ENCODE results near the gene TREML1. TPM values are rescaled to one million over a fixed set of nuclear protein-coding genes. Genes with fewer than 3 reads are reported as not detected.
"Not testable (repeated sequence)": the region's sequence is repeated elsewhere in the genome, so short reads cannot be mapped to it uniquely, and the experiment has no call there.

Gene TREML1
- total RNA-seq, 1 donor from 2014 or later, result not detected

DNA sequence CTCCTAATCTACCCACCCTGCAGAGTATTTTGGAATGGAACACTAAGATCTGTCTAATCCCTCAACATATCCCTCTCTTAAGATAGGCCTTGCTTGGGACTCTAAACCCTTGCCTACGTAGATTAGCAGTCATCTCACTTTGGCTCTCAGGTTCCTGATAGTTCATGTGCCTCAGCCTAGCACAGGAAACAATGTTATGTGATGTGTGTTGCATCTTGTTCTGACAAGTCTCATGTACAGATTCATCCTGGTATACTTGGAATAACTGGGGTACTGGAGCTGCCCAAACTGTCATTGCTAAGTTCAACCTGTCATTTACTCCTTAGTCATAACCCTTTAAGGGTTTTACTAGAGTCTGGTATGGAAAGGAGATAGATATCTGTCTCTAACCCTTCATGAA, 34.1 kb downstream of the TREML1 start:
- Histone ChIP-seq H3K27ac (no peak overlapping the region), H3K27me3 (no peaks in the 10 kb centered on the region), H3K9me3 (no peaks in the 10 kb centered on the region), H3K4me3 (no peak overlapping the region), H3K4me1 (no peaks in the 10 kb centered on the region), H3K36me3 (peaks cover 0 to 17% of the 10 kb centered on the region in 2 donors)
- DNase-seq (ENCODE audit: low spot score in 2 of 2), result no peak
- intact Hi-C loops (cut with DNase I), result no loop called here
- TF ChIP-seq, protein P1, sequence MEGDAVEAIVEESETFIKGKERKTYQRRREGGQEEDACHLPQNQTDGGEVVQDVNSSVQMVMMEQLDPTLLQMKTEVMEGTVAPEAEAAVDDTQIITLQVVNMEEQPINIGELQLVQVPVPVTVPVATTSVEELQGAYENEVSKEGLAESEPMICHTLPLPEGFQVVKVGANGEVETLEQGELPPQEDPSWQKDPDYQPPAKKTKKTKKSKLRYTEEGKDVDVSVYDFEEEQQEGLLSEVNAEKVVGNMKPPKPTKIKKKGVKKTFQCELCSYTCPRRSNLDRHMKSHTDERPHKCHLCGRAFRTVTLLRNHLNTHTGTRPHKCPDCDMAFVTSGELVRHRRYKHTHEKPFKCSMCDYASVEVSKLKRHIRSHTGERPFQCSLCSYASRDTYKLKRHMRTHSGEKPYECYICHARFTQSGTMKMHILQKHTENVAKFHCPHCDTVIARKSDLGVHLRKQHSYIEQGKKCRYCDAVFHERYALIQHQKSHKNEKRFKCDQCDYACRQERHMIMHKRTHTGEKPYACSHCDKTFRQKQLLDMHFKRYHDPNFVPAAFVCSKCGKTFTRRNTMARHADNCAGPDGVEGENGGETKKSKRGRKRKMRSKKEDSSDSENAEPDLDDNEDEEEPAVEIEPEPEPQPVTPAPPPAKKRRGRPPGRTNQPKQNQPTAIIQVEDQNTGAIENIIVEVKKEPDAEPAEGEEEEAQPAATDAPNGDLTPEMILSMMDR (IDR thresholded peaks at IDR 0.05), result no peak

DNA sequence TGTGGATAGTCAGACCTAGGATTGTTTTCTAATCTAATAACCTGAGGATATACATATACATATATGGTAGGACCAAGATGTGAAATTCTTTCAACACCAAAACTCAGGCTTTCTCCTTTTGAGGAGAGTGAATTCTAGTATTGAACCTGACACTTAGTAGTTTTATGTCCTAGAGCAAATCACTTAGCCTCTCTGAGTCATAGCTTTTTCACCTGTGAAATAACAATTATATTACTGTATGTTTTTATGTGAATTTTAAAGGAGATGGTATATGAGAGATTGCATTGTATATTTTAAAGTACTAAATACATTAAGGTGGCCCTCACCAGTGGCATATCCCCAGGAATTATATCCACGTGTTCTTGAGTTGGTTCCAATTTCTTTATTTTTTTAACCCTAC, 34.6 kb downstream of the TREML1 start:
- intact Hi-C loops (cut with DNase I), result no loop called here
- H3K36me3 ChIP-seq, result peaks cover 0 to 16% of the 10 kb centered on the region in 2 donors
- H3K9me3 ChIP-seq, result no peaks in the 10 kb centered on the region
- no peak overlapping the region for H3K4me3 ChIP-seq
- no peaks in the 10 kb centered on the region for H3K4me1 ChIP-seq
- no peaks in the 10 kb centered on the region for H3K27me3 ChIP-seq
- TF ChIP-seq, protein P1 (IDR thresholded peaks at IDR 0.05), result no peak
- DNase-seq (ENCODE audit: low spot score in 2 of 2), result no peak
- no peak overlapping the region for H3K27ac ChIP-seq

DNA sequence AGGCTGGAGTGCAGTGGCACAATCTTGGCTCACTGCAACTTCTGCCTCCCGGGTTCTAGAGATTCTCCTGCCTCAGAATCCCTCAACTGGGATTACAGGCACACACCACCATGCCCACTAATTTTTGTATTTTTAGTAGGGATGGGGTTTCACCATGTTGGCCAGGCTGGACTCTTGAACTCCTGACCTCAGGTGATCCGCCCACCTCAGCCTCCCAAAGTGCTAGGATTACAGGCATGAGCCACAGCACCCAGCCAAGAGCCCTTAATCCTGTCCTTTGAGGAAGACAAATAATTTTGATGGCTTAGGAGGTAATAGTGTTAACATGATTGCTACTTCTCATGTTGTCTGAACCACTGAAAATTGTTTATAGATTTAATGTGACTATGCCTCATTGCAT, 39.1 kb downstream of the TREML1 start:
- H3K4me1 ChIP-seq; H3K9me3 ChIP-seq; H3K4me3 ChIP-seq; DNase-seq (ENCODE audit: low spot score in 2 of 2); H3K27ac ChIP-seq; intact Hi-C loops (cut with DNase I); H3K27me3 ChIP-seq; H3K36me3 ChIP-seq: not testable (repeated sequence)

DNA sequence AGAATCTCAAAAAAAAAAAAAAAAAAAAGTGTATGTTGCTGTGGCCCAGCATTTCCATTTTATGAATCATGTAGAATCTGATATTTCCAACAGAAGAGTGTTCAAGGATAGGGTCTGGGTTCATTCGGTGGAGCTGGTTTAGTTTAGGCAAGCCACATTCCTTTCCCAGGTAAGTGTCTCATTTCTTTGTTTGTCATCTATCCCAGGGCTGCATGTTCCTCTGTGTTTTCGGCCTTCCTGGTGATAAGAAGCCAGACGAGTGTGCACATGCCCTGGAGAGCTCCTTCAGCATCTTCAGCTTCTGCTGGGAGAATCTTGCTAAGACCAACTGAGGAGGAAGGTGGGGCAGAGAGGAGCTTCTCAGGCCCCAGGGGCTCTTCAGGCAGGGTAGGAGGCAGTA, 43.1 kb downstream of the TREML1 start:
- intact Hi-C loops (cut with DNase I), result no loop called here
- Histone ChIP-seq H3K27me3 (no peaks in the 10 kb centered on the region), H3K4me3 (no peak overlapping the region), H3K4me1 (no peaks in the 10 kb centered on the region), H3K27ac (no peak overlapping the region), H3K9me3 (no peaks in the 10 kb centered on the region), H3K36me3 (peaks cover 0 to 3% of the 10 kb centered on the region in 2 donors)
- no peak for DNase-seq (ENCODE audit: low spot score in 2 of 2)
- TF ChIP-seq, protein P1 (IDR thresholded peaks at IDR 0.05), result no peak

DNA sequence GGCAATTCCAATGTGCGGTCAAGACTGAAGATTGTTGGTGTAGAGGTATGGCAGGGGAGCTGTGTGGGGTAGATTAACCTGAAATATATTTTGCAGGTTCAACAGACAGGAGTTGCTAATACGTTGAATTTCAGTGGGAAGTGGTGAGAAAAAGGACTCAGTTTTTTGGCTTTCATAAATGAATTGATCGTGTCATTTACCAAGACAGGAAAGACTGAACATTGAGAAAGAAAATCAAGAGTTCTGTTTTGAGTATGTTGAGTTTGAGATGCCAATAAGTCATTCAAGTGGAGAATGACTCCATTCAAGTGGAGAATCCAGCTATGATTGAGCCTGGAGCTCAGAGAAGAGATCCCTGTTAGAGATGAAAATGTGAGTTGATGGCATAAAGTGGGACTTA, 50.3 kb downstream of the TREML1 start:
- Histone ChIP-seq H3K27ac (no peak overlapping the region), H3K4me3 (no peak overlapping the region), H3K36me3 (peaks cover 5 to 22% of the 10 kb centered on the region in 2 donors), H3K4me1 (no peaks in the 10 kb centered on the region), H3K27me3 (no peaks in the 10 kb centered on the region), H3K9me3 (no peaks in the 10 kb centered on the region)
- DNase-seq (ENCODE audit: low spot score in 2 of 2), result no peak
- intact Hi-C loops (cut with DNase I), result no loop called here
- TF ChIP-seq, protein P1 (IDR thresholded peaks at IDR 0.05), result no peak

DNA sequence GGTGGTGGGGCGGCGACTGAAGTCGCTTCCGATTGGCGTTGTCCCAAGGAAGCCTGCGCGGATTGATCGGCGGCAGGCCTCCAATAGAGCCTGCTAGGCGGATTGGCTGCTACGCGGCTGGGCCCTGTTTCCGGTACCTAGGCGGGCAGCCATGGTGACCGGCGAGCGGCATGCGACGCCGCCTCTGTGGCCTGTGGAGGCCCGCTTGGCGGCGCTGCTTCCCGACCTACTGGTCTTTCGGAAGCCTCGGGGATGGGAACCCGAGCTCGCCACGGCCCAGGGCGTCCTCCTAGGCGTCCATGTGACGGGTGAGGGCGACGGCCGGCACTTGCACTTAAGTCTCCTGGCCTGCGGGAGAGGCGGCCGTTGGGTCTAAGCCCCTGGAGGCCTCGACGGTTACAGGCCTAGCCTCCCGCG, 53.3 kb downstream of the TREML1 start:
- peaks cover 0 to 3% of the 10 kb centered on the region in 2 donors for H3K4me1 ChIP-seq
- no peaks in the 10 kb centered on the region for H3K9me3 ChIP-seq
- H3K36me3 ChIP-seq, result peaks cover 14 to 48% of the 10 kb centered on the region in 2 donors
- no peaks in the 10 kb centered on the region for H3K27me3 ChIP-seq
- TF ChIP-seq, protein P1 (IDR thresholded peaks at IDR 0.05), result no peak
- H3K27ac ChIP-seq, result no peak overlapping the region
- H3K4me3 ChIP-seq, result no peak overlapping the region
- intact Hi-C loops (cut with DNase I), result no loop called here
- DNase-seq (ENCODE audit: low spot score in 2 of 2), result no peak

Other genes starting within 250 kb of the TREML1 start
- 0.53 TPM for gene UNC5CL, start 115.1 kb downstream of the TREML1 start, total RNA-seq
- not detected for gene TSPO2, start 111.9 kb downstream of the TREML1 start, total RNA-seq
- not detected for gene APOBEC2, start 101.1 kb downstream of the TREML1 start, total RNA-seq
- gene OARD1, start 82.0 kb downstream of the TREML1 start, total RNA-seq, result not detected
- 10.4 TPM for gene NFYA, start 81.4 kb downstream of the TREML1 start, total RNA-seq
- gene TREM2, start 8.8 kb upstream of the TREML1 start, total RNA-seq, result 0.43 TPM
- not detected for gene TREML2, start 46.8 kb upstream of the TREML1 start, total RNA-seq
- not detected for gene TREML4, start 74.0 kb upstream of the TREML1 start, total RNA-seq
- not detected for gene TREM1, start 132.3 kb upstream of the TREML1 start, total RNA-seq
- gene NCR2, start 181.3 kb upstream of the TREML1 start, total RNA-seq, result not detected